H1 (cell line): ENCODE data around the gene MRPL47. TPM values are rescaled to one million over a fixed set of nuclear protein-coding genes. Genes with fewer than 3 reads are reported as not detected.

Experiments
- CHD1 ChIP-seq: IDR thresholded peaks from 2 replicates; pipeline ENCODE4 v1.6.1; 2012; ENCODE audit warnings: low read depth, low read length, improper control_type of control experiment
- CHD2 ChIP-seq: IDR thresholded peaks from 2 replicates; pipeline ENCODE4 v1.6.1; 2012; ENCODE audit warnings: low read length, improper control_type of control experiment
- CHD7 ChIP-seq: fragments of 300-600 bp; sonication (generic); IDR thresholded peaks from 2 replicates; pipeline ENCODE4 v1.7.1; 2012; ENCODE audit warnings: low read length, moderate library complexity, mild to moderate bottlenecking, inconsistent platforms; ENCODE audit not compliant: insufficient replicate concordance
- EZH2 ChIP-seq: fragments of 200-600 bp; sonication (generic); IDR thresholded peaks from 2 replicates; pipeline ENCODE4 v1.7.1; 2012; ENCODE audit warnings: low read depth, mild to moderate bottlenecking, moderate library complexity, low read length, inconsistent platforms; ENCODE audit not compliant: severe bottlenecking
- NRF1 ChIP-seq: IDR thresholded peaks from 2 replicates; pipeline ENCODE4 v1.6.1; 2011; ENCODE audit warnings: mild to moderate bottlenecking, low read depth, low read length, improper control_type of control experiment
- YY1 ChIP-seq: IDR thresholded peaks from 2 replicates; pipeline ENCODE4 v1.6.1; 2011; ENCODE audit warnings: low read depth, mild to moderate bottlenecking, low read length
- polyA plus RNA-seq, 7 experiments: library from polyadenylated mRNA; depleted of rRNA in 3 of 7; stranded (reverse) in 5 of 7; unstranded in 2 of 7; fragments of >200 nt in 5 of 7; fragments of 200-250 nt in 2 of 7; gene quantifications; 1 replicate in 5 of 7; 2 replicates in 1 of 7; 4 replicates in 1 of 7; pipeline versions ENCODE4 v1.2.1 to v1.2.3, GENCODE V29; 2011 to 2013; ENCODE audit warnings: missing spikeins in 2 of 7, mixed read lengths in 2 of 7
- total RNA-seq: library from RNA; stranded (reverse); fragmentation: NEBNext Ultra II Directional; extraction: Animal tissue kit (Norgen Biotek cat#: 25700); gene quantifications from 2 replicates; pipeline ENCODE4 v1.2.1, GENCODE V29; 2021
- TF ChIP-seq, protein P1 (sequence below), 3 experiments: IDR thresholded peaks; 1 replicate in 2 of 3; 2 replicates in 1 of 3; pipeline versions ENCODE4 v1.5.1 to v1.6.1; 2011; ENCODE audit warnings: low read length in 3 of 3, mild to moderate bottlenecking in 3 of 3, inconsistent platforms in 2 of 3, low read depth in 1 of 3, moderate library complexity in 1 of 3; ENCODE audit not compliant: insufficient read depth in 1 of 3; ENCODE audit errors: control extremely low read depth in 1 of 3
- TF ChIP-seq, protein P2 (sequence below): IDR thresholded peaks from 2 replicates; pipeline ENCODE4 v1.6.1; 2011; ENCODE audit warnings: low read length, improper control_type of control experiment

The MRPL47 gene
- total and polyA plus RNA-seq, 2 of the 8 experiments (the other 6 are each of a cell fraction or from before 2014, with no cell fraction given) = 26.1 to 76.6 TPM

DNA sequence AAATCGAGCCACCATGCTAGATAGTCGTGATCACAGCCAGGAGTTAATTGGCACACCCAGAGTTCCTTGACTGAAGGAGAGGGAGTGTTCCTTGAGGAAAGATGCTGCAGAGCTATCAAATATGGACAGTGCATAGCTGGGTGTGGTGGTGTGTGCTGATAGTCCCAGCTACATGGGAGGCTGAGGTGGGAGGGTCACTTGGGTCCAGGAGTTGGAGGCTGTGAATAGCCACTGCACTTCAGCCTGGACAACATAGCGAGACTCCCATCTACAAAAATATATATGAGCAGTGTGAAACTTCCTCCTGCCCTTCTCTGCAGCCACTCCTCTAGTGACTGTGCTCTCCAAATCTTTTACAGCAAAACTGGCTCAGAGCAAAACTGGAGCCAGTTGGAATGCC lies 38.4 kb upstream of the MRPL47 start (continued):
- TF ChIP-seq CHD7 = no peak
- no peak for TF ChIP-seq YY1
- no peak for TF ChIP-seq EZH2
- no peak for TF ChIP-seq CHD1
- no peak for TF ChIP-seq NRF1
- no peak for TF ChIP-seq CHD2
- TF ChIP-seq, protein P1, sequence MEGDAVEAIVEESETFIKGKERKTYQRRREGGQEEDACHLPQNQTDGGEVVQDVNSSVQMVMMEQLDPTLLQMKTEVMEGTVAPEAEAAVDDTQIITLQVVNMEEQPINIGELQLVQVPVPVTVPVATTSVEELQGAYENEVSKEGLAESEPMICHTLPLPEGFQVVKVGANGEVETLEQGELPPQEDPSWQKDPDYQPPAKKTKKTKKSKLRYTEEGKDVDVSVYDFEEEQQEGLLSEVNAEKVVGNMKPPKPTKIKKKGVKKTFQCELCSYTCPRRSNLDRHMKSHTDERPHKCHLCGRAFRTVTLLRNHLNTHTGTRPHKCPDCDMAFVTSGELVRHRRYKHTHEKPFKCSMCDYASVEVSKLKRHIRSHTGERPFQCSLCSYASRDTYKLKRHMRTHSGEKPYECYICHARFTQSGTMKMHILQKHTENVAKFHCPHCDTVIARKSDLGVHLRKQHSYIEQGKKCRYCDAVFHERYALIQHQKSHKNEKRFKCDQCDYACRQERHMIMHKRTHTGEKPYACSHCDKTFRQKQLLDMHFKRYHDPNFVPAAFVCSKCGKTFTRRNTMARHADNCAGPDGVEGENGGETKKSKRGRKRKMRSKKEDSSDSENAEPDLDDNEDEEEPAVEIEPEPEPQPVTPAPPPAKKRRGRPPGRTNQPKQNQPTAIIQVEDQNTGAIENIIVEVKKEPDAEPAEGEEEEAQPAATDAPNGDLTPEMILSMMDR (IDR thresholded peaks at IDR 0.05; ENCODE audit: control extremely low read depth in 1 of 3, insufficient read depth in 1 of 3, low read depth in 1 of 3, low read length in 3 of 3) = no peak
- TF ChIP-seq, protein P2, sequence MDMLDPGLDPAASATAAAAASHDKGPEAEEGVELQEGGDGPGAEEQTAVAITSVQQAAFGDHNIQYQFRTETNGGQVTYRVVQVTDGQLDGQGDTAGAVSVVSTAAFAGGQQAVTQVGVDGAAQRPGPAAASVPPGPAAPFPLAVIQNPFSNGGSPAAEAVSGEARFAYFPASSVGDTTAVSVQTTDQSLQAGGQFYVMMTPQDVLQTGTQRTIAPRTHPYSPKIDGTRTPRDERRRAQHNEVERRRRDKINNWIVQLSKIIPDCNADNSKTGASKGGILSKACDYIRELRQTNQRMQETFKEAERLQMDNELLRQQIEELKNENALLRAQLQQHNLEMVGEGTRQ = no peak
